Measurements from ENCODE around the gene NPAP1.
"Not testable (repeated sequence)": the region's sequence is repeated elsewhere in the genome, so short reads cannot be mapped to it uniquely, and the experiment has no call there.

Gene NPAP1, protein sequence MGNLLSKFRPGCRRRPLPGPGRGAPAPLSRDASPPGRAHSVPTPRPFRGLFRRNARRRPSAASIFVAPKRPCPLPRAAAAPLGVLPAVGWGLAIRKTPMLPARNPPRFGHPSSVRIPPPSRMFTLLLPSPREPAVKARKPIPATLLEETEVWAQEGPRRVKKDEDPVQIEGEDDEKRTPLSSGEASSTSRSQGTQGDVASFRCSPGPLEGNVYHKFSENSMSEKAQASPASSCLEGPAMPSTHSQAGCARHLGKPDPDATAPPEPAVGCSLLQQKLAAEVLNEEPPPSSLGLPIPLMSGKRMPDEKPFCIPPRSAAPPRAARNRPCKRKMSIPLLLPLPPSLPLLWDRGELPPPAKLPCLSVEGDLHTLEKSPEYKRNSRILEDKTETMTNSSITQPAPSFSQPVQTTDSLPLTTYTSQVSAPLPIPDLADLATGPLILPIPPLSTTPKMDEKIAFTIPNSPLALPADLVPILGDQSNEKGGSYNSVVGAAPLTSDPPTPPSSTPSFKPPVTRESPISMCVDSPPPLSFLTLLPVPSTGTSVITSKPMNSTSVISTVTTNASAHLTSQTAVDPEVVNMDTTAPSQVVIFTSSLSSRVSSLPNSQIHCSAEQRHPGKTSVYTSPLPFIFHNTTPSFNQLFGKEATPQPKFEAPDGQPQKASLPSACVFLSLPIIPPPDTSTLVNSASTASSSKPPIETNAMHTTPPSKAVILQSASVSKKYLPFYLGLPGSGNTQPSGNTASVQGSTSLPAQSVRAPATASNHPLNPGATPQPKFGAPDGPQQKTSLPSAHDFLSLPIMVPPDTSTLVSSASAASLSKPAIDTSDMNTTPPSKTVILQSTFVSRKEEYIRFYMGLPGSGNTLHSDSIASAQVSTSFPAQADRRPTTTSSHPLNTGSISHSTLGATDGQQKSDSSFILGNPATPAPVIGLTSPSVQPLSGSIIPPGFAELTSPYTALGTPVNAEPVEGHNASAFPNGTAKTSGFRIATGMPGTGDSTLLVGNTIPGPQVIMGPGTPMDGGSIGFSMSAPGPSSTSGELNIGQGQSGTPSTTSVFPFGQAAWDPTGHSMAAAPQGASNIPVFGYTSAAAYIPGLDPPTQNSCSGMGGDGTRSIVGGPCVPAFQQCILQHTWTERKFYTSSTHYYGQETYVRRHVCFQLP

DNA sequence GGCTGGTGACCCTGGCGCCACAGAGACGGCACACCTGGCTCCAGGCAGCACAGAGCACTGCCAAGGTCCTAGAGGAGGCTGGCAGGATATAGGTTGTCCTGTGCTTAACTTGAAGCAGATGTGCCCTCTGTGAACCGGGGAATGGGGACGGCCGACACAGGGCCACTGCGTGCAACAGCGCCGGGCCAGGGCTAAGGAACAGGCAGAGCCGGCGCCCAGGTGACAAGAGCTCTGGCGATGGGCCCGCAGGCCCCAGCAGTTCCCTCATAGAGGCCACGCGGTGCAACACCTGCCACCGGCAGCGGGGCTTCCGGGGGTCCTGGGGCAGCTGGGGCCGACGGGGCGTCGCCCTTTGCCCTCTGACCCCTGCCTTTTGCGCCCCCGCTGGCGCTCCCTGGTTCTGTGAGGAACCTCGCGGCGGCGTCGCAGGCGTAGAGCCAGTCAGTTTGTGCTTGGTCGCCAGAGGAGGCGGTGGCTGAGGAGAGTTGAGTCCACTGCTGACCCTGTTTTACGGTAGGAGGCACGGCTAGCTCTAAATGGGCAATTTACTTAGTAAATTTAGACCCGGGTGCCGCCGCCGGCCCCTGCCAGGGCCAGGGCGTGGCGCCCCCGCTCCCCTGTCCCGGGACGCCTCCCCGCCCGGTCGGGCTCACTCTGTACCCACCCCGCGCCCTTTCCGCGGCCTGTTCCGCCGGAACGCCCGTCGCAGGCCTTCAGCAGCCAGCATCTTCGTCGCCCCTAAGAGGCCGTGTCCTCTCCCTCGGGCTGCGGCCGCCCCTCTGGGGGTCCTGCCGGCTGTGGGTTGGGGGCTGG lies at the start of gene NPAP1:
Gene NPAP1 (plus strand): TSS at position 444 of the 813 bp plus-strand sequence. CDS start 93 bp downstream, at position 537.
- H3K27ac Mint-ChIP-seq, result no peak within 1 kb of the TSS
- DNase-seq, result no peak
- no peaks in the 10 kb centered on the region for H3K36me3 Mint-ChIP-seq
- H3K9me3 Mint-ChIP-seq, result peaks cover 33% of the 10 kb centered on the region
- H3K4me3 Mint-ChIP-seq, result no peak within 1 kb of the TSS
- CTCF ChIA-PET, result no interaction called here
- no peaks in the 10 kb centered on the region for H3K4me1 Mint-ChIP-seq
- H3K27me3 Mint-ChIP-seq, result no peaks in the 10 kb centered on the region

DNA sequence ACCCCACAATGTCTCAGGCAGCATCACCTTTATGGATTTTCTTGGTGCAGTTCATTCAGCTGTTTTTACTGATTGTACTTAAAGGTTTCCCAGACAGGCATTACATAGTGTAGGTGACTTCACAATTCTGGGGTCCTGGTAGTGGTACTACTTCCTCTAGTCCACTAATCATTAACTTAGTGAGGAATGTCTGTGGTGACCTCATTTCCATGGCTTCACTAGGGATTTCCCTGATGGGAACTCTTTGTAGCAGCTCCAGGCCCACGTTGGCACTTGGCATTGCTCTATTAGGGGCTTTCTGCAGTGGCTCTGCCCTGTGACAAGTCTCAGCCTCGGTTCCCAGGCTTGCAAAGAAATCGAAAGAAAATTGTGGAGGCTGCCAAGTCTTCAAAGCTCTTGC lies 48.1 kb upstream of the NPAP1 start:
- CTCF ChIA-PET, result no interaction called here
- Mint-ChIP-seq H3K27me3 (no peaks in the 10 kb centered on the region), H3K27ac (no peak overlapping the region), H3K36me3 (no peaks in the 10 kb centered on the region), H3K4me3 (no peak overlapping the region), H3K9me3 (peaks cover 26% of the 10 kb centered on the region), H3K4me1 (no peaks in the 10 kb centered on the region)
- no peak for DNase-seq

DNA sequence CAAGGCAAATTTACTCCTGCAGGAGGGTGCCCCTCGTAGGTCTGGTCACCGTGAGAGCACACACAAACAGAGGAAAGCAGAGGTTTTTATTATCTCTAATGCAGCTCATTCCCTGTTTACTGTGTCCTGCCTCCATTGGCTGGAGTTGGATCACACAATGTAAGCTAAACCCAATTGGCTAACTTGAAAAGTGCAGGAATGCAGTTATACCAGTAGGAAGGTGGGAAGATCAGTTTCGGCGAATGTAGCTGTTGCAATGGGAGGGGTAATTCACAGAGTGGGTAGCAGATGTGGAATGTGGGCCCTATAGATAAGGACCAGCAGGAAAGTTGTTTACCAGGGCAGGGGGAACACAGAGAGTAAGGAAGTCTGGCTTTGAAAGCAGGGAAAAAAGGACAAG lies 42.5 kb upstream of the NPAP1 start:
- Mint-ChIP-seq H3K4me3 (no peak overlapping the region), H3K27me3 (no peaks in the 10 kb centered on the region), H3K4me1 (no peaks in the 10 kb centered on the region), H3K9me3 (peaks cover 38% of the 10 kb centered on the region), H3K27ac (no peak overlapping the region), H3K36me3 (no peaks in the 10 kb centered on the region)
- CTCF ChIA-PET, result no interaction called here
- no peak for DNase-seq

DNA sequence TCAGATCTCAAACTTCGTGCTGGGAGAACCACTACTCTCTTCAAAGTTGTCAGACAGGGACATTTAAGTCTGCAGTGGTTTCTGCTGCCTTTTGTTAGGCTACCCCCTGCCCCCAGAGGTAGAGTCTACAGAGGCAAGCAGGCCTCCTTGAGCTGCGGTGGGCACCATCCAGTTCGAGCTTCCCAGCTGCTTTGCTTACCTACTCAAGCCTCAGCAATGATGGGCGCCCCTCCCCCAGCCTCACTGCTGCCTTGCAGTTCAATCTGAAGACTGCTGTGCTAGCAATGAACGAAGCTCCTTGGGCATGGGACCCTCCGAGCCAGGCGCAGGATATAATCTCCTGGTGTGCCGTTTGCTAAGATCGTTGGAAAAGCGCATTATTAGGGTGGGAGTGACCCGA lies 36.2 kb upstream of the NPAP1 start:
- H3K4me1 Mint-ChIP-seq, H3K27me3 Mint-ChIP-seq, H3K36me3 Mint-ChIP-seq, H3K27ac Mint-ChIP-seq, DNase-seq, CTCF ChIA-PET, H3K4me3 Mint-ChIP-seq: not testable (repeated sequence)
- peaks cover 33% of the 10 kb centered on the region for H3K9me3 Mint-ChIP-seq

DNA sequence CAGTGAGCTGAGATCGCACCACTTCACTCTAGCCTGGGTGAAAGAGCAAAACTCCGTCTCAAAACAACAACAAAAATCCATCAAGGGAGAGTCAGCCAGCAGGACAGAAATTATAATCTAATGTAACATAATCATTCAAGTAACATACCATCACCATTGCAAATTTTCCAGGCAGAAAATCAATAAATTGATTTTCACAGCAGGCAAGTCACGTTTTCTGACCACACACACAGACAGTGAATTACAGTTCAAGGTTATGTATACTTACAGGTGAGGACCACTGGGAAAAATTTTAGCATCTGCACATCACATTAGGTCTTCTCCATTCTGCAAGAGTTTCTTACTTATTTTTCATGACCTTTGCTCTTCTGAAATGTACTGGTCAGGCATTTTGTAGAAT lies 29.9 kb upstream of the NPAP1 start:
- CTCF ChIA-PET, result no interaction called here
- H3K27me3 Mint-ChIP-seq, result no peaks in the 10 kb centered on the region
- peaks cover 19% of the 10 kb centered on the region for H3K9me3 Mint-ChIP-seq

DNA sequence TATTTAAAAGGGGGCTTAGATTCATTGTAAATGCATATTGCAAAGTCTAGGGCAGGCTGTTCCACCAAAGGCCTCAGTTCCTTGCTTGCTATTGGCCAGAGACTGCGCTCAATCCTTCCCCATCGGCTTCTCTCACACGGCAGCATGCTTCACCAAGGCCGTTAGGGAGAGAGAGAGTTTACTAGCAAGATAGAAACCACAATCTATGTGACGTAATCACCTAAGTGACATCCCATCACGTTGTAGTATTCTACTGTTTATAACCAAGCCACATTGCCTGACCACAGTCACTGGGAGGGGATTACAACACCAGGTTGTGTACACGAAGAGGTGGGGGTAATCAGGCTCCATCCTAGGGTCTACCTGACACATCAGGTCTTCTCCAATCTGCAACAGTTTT lies 16.0 kb upstream of the NPAP1 start:
- CTCF ChIA-PET, result no interaction called here
- Mint-ChIP-seq H3K4me1 (no peaks in the 10 kb centered on the region), H3K9me3 (peaks cover 8% of the 10 kb centered on the region)

More for the DNA sequence above, 29.9 kb upstream of the NPAP1 start:
- H3K27ac Mint-ChIP-seq, result no peak overlapping the region
- no peak for DNase-seq
- no peaks in the 10 kb centered on the region for H3K36me3 Mint-ChIP-seq
- no peaks in the 10 kb centered on the region for H3K4me1 Mint-ChIP-seq
- H3K4me3 Mint-ChIP-seq, result no peak overlapping the region

DNA sequence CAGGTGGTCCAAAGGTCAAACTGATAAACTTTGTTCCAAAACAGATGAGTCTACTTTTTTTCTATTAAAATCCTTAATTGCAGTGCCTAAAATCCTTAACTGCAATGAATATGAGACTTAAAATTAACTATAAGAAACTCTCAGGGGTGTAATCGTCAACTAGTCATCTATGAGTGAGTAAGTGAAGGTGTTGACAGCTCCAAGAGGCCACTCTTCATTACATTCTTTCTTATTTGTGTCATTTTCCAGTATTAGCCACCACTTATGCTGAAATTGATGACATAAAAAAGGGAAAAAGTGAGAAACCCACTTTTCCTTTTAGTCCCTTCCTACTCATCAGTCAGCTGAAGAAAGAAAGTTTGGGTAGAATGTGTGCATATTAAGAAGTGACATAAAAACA lies 12.6 kb upstream of the NPAP1 start:
- Mint-ChIP-seq H3K4me3 (no peak overlapping the region), H3K36me3 (no peaks in the 10 kb centered on the region), H3K27me3 (no peaks in the 10 kb centered on the region), H3K27ac (no peak overlapping the region), H3K4me1 (no peaks in the 10 kb centered on the region), H3K9me3 (peaks cover 3% of the 10 kb centered on the region)
- DNase-seq, result no peak
- CTCF ChIA-PET, result no interaction called here

More for the DNA sequence above, 16.0 kb upstream of the NPAP1 start:
- Mint-ChIP-seq H3K36me3 (no peaks in the 10 kb centered on the region), H3K4me3 (no peak overlapping the region), H3K27ac (no peak overlapping the region), H3K27me3 (no peaks in the 10 kb centered on the region)
- no peak for DNase-seq

DNA sequence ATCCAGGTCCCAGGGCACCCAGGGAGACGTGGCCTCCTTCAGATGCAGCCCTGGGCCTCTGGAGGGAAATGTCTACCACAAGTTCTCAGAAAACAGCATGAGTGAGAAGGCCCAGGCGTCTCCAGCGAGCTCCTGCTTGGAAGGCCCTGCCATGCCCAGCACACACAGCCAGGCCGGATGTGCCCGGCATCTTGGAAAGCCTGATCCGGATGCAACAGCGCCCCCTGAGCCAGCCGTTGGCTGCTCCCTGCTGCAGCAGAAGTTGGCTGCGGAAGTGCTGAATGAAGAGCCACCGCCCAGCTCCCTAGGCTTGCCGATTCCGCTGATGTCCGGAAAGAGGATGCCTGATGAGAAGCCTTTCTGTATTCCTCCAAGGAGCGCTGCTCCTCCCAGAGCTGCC lies 856 bp downstream of the NPAP1 start:
- Mint-ChIP-seq H3K4me3 (no peak overlapping the region), H3K36me3 (no peaks in the 10 kb centered on the region), H3K9me3 (peaks cover 32% of the 10 kb centered on the region), H3K27ac (no peak overlapping the region), H3K27me3 (no peaks in the 10 kb centered on the region), H3K4me1 (no peaks in the 10 kb centered on the region)
- DNase-seq, result no peak
- CTCF ChIA-PET, result no interaction called here

DNA sequence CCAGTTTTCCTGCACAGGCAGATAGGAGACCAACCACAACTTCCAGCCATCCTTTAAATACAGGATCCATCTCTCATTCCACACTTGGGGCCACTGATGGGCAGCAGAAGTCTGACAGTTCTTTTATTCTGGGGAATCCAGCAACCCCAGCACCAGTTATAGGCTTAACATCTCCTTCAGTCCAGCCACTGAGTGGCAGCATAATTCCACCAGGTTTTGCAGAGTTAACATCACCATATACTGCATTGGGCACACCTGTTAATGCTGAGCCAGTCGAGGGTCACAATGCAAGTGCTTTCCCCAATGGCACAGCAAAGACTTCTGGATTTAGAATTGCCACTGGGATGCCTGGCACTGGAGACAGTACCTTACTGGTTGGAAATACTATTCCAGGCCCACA lies 2.9 kb downstream of the NPAP1 start:
- CTCF ChIA-PET, result no interaction called here
- Mint-ChIP-seq H3K27ac (no peak overlapping the region), H3K4me3 (no peak overlapping the region), H3K27me3 (no peaks in the 10 kb centered on the region), H3K9me3 (peaks cover 32% of the 10 kb centered on the region), H3K4me1 (no peaks in the 10 kb centered on the region), H3K36me3 (no peaks in the 10 kb centered on the region)
- DNase-seq, result no peak

DNA sequence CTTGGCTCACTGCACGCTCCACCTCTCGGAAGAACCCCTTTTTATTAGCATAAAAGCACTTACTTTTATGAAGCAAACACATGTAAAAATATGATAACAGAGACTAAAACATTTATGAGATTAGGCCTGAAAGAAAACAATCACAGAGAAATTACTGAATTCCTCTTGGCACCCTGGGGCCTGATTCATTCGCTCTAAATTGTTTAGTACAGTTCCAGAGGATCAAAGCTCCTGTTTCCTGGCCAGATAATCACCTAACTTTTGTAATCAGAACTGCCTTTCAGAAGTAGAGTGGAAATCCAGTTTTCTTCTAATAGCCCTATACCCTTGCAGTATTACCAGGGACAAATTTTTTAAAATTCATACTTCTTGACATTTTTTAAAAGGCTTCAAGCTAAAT lies 6.4 kb downstream of the NPAP1 start:
- Mint-ChIP-seq H3K9me3 (peaks cover 33% of the 10 kb centered on the region), H3K4me3 (no peak overlapping the region), H3K27me3 (no peaks in the 10 kb centered on the region), H3K27ac (no peak overlapping the region), H3K36me3 (no peaks in the 10 kb centered on the region), H3K4me1 (no peaks in the 10 kb centered on the region)
- CTCF ChIA-PET, result no interaction called here
- no peak for DNase-seq

DNA sequence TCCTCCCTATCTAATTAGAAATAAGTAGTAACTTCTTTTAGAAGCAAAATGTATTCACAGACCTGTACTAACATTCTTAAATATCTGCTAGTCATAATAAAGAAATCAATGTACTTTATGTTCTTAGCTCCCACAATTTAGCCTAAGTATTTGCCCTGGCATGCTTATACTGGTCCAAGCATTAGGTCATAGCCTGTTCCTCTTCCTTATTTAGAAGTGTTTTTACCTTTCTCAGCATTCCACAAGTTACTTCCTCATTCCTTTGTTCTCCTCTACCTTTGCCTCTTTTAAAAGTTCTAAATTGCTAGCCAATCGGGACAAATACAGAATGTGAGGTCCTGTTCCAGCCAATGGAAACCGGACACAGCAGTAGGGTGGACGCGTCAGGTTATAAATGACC lies 7.3 kb downstream of the NPAP1 start:
- peaks cover 24% of the 10 kb centered on the region for H3K9me3 Mint-ChIP-seq
- H3K27ac Mint-ChIP-seq, CTCF ChIA-PET, H3K4me3 Mint-ChIP-seq, H3K36me3 Mint-ChIP-seq, DNase-seq, H3K4me1 Mint-ChIP-seq, H3K27me3 Mint-ChIP-seq: not testable (repeated sequence)

DNA sequence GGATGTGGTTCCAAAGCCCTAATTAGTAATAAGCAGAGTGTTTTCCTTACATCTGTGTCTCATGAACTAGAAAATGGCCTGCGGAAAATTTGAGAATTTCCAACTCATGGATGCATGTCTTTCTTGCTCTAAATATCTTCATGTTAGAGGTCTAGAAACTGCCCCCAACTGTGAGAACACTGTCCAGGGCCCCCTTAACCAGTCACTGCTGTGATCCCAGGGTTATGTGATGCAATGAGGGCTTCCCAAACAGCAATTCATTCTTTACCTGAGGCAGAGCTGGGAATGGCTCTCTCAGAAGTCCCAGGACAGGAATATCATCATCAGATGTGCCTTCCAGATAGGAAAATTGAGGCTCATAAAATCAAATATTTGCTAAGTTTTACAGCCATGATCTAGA lies 8.2 kb downstream of the NPAP1 start:
- H3K27ac Mint-ChIP-seq, result no peak overlapping the region
- no peaks in the 10 kb centered on the region for H3K27me3 Mint-ChIP-seq
- peaks cover 19% of the 10 kb centered on the region for H3K9me3 Mint-ChIP-seq
- CTCF ChIA-PET, result no interaction called here
- no peak for DNase-seq
- no peaks in the 10 kb centered on the region for H3K36me3 Mint-ChIP-seq
- no peaks in the 10 kb centered on the region for H3K4me1 Mint-ChIP-seq
- no peak overlapping the region for H3K4me3 Mint-ChIP-seq

DNA sequence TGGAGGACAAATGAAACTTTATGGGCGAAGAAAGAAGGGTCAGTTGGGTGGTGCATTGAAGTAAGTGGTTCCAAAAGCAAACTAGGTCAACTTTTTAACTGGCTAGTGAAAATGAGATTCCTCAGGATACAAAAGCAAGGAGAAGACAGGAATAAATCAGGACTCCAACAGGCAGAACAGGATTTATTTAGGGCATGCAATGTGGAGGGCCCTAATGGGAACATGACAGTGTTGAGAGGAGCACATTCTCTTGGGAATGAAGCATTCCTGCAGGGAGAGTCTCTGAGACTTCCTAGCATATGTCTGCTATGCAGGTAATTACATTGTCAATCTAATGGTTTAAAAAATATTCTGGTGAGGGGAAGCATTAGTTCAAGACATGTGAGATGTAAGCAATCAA lies 8.7 kb downstream of the NPAP1 start:
- CTCF ChIA-PET, result no interaction called here
- no peaks in the 10 kb centered on the region for H3K4me1 Mint-ChIP-seq

DNA sequence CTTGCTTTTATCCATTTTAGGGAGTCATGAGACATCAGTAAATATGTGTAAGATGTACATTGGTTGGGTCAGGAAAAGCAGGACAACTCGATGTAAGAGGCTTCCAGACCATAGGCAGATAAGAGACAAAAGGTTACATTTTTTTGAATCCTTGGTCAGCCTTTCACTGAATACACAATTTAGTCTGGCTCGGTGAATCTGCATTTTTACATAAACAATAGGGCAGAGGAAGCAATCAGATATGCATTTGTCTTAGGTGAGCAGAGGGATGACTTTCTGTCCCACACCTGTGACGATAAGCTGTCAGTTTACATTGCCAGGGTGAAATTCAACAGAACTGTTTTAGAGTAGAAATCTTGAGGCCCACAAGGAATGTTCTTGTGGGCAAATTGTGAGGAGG lies 20.6 kb downstream of the NPAP1 start:
- no peaks in the 10 kb centered on the region for H3K36me3 Mint-ChIP-seq
- CTCF ChIA-PET, result no interaction called here
- H3K4me3 Mint-ChIP-seq, result no peak overlapping the region
- no peak overlapping the region for H3K27ac Mint-ChIP-seq
- peaks cover 7% of the 10 kb centered on the region for H3K9me3 Mint-ChIP-seq
- no peaks in the 10 kb centered on the region for H3K27me3 Mint-ChIP-seq
- no peak for DNase-seq
- no peaks in the 10 kb centered on the region for H3K4me1 Mint-ChIP-seq

More for the DNA sequence above, 8.7 kb downstream of the NPAP1 start:
- Mint-ChIP-seq H3K27me3 (no peaks in the 10 kb centered on the region), H3K27ac (no peak overlapping the region), H3K36me3 (no peaks in the 10 kb centered on the region), H3K4me3 (no peak overlapping the region), H3K9me3 (peaks cover 17% of the 10 kb centered on the region)
- DNase-seq, result no peak

All from activated naive CD4-positive, alpha-beta T cell treated with anti-CD3 and anti-CD28 coated beads, Interleukin-2, amount 10 ng/mL, durations not matched to agents 7 days and 5 days (primary cell).